ENCODE measurements around the gene FKBP1B.
A peak's percentile ranks its signal among the peaks of the same experiment; 100 is the strongest.

DNA sequence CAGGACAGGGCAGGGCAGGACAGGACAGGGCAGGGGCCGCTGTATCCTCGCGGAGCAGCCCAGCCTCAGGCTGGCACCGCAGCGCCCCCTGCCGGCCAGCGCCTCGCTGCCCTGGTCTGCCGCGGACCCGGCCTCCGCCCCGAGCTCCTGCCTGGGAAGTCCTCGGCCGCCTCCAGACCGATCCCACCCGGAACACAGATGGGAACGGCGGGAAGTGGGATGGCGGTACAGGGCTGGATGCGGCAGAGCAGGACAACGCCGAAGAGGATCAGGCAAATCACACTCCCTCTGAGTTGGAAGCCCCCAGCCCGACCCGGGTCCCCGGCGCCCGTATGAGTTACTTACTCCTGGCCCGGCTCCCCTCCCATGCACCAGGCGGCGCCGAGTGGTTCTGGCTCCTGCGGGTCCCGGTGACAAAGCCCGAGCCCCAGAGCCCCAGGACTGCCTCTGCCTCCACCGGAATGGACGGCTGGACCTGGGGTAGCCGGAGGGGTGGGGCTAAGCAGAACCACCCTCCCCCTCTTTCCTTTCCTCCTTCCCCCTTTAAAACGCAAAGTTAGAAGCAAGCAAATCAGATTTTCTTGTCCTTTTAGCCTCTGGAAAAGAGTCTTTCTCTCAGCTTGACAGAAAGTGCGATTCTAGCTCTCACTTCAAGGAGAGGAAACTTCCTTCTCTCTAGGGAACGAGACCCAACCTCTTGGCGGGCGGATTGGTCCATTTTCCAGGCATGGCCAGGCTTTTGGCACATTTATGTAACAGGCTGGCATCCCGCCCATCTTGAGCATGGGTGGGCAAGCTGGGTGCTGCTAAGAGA is 35.1 kb downstream of the FKBP1B start, which contains the start of gene TP53I3:
- TF ChIP-seq ZNF76 (tag by site-specific recombination; IDR thresholded peaks at IDR 0.05; ENCODE audit: borderline replicate concordance, low read depth) (peak; percentile 63; the same call in 1 of the 2 replicates), ZNF555 (tag by site-specific recombination; conservative IDR thresholded peaks at IDR 0.05) (no peak), ZSCAN16 (tag by site-specific recombination; IDR thresholded peaks at IDR 0.05) (no peak), TCF7L2 (IDR thresholded peaks at IDR 0.05; ENCODE audit: borderline replicate concordance, low read depth, low read length) (no peak), SP2 (tag by site-specific recombination; IDR thresholded peaks at IDR 0.05) (peak; percentile 67), SALL2 (tag by site-specific recombination; IDR thresholded peaks at IDR 0.05; ENCODE audit: borderline replicate concordance) (no peak)
- TF ChIP-seq, protein P1, sequence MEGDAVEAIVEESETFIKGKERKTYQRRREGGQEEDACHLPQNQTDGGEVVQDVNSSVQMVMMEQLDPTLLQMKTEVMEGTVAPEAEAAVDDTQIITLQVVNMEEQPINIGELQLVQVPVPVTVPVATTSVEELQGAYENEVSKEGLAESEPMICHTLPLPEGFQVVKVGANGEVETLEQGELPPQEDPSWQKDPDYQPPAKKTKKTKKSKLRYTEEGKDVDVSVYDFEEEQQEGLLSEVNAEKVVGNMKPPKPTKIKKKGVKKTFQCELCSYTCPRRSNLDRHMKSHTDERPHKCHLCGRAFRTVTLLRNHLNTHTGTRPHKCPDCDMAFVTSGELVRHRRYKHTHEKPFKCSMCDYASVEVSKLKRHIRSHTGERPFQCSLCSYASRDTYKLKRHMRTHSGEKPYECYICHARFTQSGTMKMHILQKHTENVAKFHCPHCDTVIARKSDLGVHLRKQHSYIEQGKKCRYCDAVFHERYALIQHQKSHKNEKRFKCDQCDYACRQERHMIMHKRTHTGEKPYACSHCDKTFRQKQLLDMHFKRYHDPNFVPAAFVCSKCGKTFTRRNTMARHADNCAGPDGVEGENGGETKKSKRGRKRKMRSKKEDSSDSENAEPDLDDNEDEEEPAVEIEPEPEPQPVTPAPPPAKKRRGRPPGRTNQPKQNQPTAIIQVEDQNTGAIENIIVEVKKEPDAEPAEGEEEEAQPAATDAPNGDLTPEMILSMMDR (tag by site-specific recombination; IDR thresholded peaks at IDR 0.05), result peak; percentile 99

All from HEK293 (cell line).